H1 (cell line): Measurements from ENCODE around the gene HIC1. TPM values are rescaled to one million over a fixed set of nuclear protein-coding genes. Genes with fewer than 3 reads are reported as not detected.

Source experiments
- BACH1 ChIP-seq: IDR thresholded peaks from 2 replicates; pipeline ENCODE4 v1.6.1; 2012; ENCODE audit warnings: low read length, improper control_type of control experiment
- BRCA1 ChIP-seq: IDR thresholded peaks from 2 replicates; pipeline ENCODE4 v1.6.1; 2012; ENCODE audit warnings: low read depth, low read length, improper control_type of control experiment
- CHD2 ChIP-seq: IDR thresholded peaks from 2 replicates; pipeline ENCODE4 v1.6.1; 2012; ENCODE audit warnings: low read length, improper control_type of control experiment
- EP300 ChIP-seq, 2 experiments: IDR thresholded peaks; 1 replicate in 1 of 2; 2 replicates in 1 of 2; pipeline ENCODE4 v1.6.1; 2011 to 2012; ENCODE audit warnings: low read depth in 2 of 2, low read length in 2 of 2, mild to moderate bottlenecking in 2 of 2, borderline replicate concordance in 1 of 2, inconsistent platforms in 1 of 2, moderate library complexity in 1 of 2
- HDAC2 ChIP-seq, 2 experiments: fragments of 300-600 bp in 1 of 2; sonication (generic) in 1 of 2; IDR thresholded peaks; 2 replicates each; pipeline ENCODE4 v1.6.1; 2011 to 2012; ENCODE audit warnings: low read depth in 2 of 2, low read length in 2 of 2, mild to moderate bottlenecking in 2 of 2, moderate library complexity in 2 of 2, borderline replicate concordance in 1 of 2, inconsistent platforms in 1 of 2
- HDAC6 ChIP-seq: IDR thresholded peaks from one replicate; pipeline ENCODE4 v1.7.1; 2012; ENCODE audit warnings: low read depth, mild to moderate bottlenecking, inconsistent platforms, low read length, moderate library complexity
- KDM4A ChIP-seq: IDR thresholded peaks from one replicate; pipeline ENCODE4 v1.7.1; 2012; ENCODE audit warnings: low read depth, mild to moderate bottlenecking, moderate library complexity, low read length, inconsistent platforms; ENCODE audit not compliant: severe bottlenecking
- MAFK ChIP-seq: IDR thresholded peaks from 2 replicates; pipeline ENCODE4 v1.6.1; 2012; ENCODE audit warnings: low read depth, mild to moderate bottlenecking, improper control_type of control experiment, low read length
- NRF1 ChIP-seq: IDR thresholded peaks from 2 replicates; pipeline ENCODE4 v1.6.1; 2011; ENCODE audit warnings: mild to moderate bottlenecking, low read depth, low read length, improper control_type of control experiment
- POLR2A ChIP-seq, 2 experiments: IDR thresholded peaks; 1 replicate in 1 of 2; 2 replicates in 1 of 2; pipeline ENCODE4 v1.6.1; 2011; ENCODE audit warnings: low read depth in 2 of 2, low read length in 2 of 2, mild to moderate bottlenecking in 2 of 2; ENCODE audit errors: control extremely low read depth in 1 of 2
- POLR2AphosphoS5 ChIP-seq: IDR thresholded peaks from 2 replicates; pipeline ENCODE4 v1.6.1; 2011; ENCODE audit warnings: low read depth, low read length
- RBBP5 ChIP-seq: IDR thresholded peaks from 2 replicates; pipeline ENCODE4 v1.7.1; 2012; ENCODE audit warnings: low read depth, mild to moderate bottlenecking, inconsistent platforms, low read length, moderate library complexity, borderline replicate concordance
- RFX5 ChIP-seq: IDR thresholded peaks from 2 replicates; pipeline ENCODE4 v1.6.1; 2011; ENCODE audit warnings: low read depth, low read length, improper control_type of control experiment, borderline replicate concordance
- RXRA ChIP-seq: IDR thresholded peaks from 2 replicates; pipeline ENCODE4 v1.6.1; 2011; ENCODE audit warnings: low read depth, mild to moderate bottlenecking, low read length, moderate library complexity; ENCODE audit not compliant: insufficient read depth
- SIN3A ChIP-seq, 2 experiments: IDR thresholded peaks in 1 of 2; conservative IDR thresholded peaks in 1 of 2; 2 replicates each; pipeline ENCODE4 v1.6.1; 2011 to 2012; ENCODE audit warnings: low read length in 2 of 2, improper control_type of control experiment in 1 of 2, low read depth in 1 of 2, mild to moderate bottlenecking in 1 of 2
- SP4 ChIP-seq: IDR thresholded peaks from 2 replicates; pipeline ENCODE4 v1.6.1; 2012; ENCODE audit warnings: low read length, inconsistent platforms
- TAF7 ChIP-seq: optimal IDR thresholded peaks from 2 replicates; pipeline ENCODE3; 2011; ENCODE audit warnings: low read depth, mild to moderate bottlenecking, inconsistent platforms, low read length, moderate library complexity, borderline replicate concordance
- TBP ChIP-seq: IDR thresholded peaks from 2 replicates; pipeline ENCODE4 v1.6.1; 2011; ENCODE audit warnings: low read depth, low read length, improper control_type of control experiment
- polyA plus RNA-seq, 7 experiments: library from polyadenylated mRNA; depleted of rRNA in 3 of 7; stranded (reverse) in 5 of 7; unstranded in 2 of 7; fragments of >200 nt in 5 of 7; fragments of 200-250 nt in 2 of 7; gene quantifications; 1 replicate in 5 of 7; 2 replicates in 1 of 7; 4 replicates in 1 of 7; pipeline versions ENCODE4 v1.2.1 to v1.2.3, GENCODE V29; 2011 to 2013; ENCODE audit warnings: missing spikeins in 2 of 7, mixed read lengths in 2 of 7
- total RNA-seq: library from RNA; stranded (reverse); fragmentation: NEBNext Ultra II Directional; extraction: Animal tissue kit (Norgen Biotek cat#: 25700); gene quantifications from 2 replicates; pipeline ENCODE4 v1.2.1, GENCODE V29; 2021
- TF ChIP-seq, protein P1 (sequence below): IDR thresholded peaks from 2 replicates; pipeline ENCODE4 v1.6.1; 2012; ENCODE audit warnings: low read length, inconsistent platforms
- TF ChIP-seq, protein P2 (sequence below): IDR thresholded peaks from 2 replicates; pipeline ENCODE4 v1.6.1; 2011; ENCODE audit warnings: low read length, improper control_type of control experiment

Gene HIC1
- total and polyA plus RNA-seq, 2 of the 8 experiments (the other 6 are each of a cell fraction or from before 2014, with no cell fraction given) = 0.06 to 0.09 TPM

DNA sequence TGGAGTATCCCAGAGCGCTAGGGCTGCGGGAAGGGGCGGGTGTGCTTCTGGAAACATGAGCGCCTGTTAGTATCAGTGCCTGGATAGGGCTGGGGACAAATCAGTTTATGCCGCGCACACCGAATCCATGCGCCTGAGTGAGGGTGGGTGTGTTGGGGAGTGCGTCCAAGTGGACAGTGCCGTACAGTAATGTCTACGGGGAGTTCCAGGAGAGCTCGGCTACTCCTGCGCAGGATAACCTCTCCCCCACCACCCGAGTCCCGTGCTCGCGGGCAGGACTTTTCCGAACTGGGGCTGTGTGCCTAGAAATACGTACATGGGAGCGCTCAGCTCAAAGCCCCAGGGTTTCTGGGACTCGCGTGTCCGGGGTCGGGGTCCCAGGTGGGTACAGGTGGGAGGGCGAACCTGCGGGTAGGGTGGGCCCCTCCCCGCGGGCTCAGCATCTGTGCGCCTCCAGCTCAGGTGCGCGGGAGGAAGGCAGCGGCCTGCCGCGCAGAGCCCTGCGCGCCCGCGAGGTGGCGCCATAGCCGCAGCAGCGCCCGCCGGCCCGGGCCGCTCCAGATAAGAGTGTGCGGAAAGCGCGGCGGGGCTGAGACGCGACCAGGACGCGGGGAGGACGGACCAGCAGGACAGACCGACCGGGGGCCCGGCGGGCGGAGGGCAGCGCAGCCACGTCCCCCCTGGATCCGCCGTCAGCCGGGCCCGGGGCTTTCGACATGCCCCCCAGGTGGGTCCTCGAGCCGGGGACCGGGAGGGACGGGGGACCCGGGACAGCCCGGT is at the start of gene HIC1 (continued):
- peak in 1 of 2 experiments; percentile 16; a peak in 1 of 4 replicates for TF ChIP-seq SIN3A (conservative IDR thresholded peaks at IDR 0.05 in 1 of 2, IDR thresholded peaks at IDR 0.05 in 1 of 2; ENCODE audit: low read depth in 1 of 2, low read length in 2 of 2)
- TF ChIP-seq TAF7 = peak; percentile 55
- TF ChIP-seq NRF1 = no peak
- TF ChIP-seq BRCA1 = no peak
- TF ChIP-seq POLR2AphosphoS5 = no peak
- 0 out of 2 replicates have a peak, but pooled peaks have one; percentile 8 for TF ChIP-seq BACH1
- TF ChIP-seq RFX5 = no peak
- TF ChIP-seq RBBP5 = no peak
- TF ChIP-seq, protein P1, sequence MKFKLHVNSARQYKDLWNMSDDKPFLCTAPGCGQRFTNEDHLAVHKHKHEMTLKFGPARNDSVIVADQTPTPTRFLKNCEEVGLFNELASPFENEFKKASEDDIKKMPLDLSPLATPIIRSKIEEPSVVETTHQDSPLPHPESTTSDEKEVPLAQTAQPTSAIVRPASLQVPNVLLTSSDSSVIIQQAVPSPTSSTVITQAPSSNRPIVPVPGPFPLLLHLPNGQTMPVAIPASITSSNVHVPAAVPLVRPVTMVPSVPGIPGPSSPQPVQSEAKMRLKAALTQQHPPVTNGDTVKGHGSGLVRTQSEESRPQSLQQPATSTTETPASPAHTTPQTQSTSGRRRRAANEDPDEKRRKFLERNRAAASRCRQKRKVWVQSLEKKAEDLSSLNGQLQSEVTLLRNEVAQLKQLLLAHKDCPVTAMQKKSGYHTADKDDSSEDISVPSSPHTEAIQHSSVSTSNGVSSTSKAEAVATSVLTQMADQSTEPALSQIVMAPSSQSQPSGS = no peak
- TF ChIP-seq HDAC6 = no peak
- no peak for TF ChIP-seq MAFK
- TF ChIP-seq RXRA = no peak
- TF ChIP-seq POLR2A (IDR thresholded peaks at IDR 0.05; ENCODE audit: control extremely low read depth in 1 of 2, low read depth in 2 of 2, low read length in 2 of 2) = no peak
- TF ChIP-seq, protein P2, sequence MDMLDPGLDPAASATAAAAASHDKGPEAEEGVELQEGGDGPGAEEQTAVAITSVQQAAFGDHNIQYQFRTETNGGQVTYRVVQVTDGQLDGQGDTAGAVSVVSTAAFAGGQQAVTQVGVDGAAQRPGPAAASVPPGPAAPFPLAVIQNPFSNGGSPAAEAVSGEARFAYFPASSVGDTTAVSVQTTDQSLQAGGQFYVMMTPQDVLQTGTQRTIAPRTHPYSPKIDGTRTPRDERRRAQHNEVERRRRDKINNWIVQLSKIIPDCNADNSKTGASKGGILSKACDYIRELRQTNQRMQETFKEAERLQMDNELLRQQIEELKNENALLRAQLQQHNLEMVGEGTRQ = no peak
- 0 out of 3 replicates have a peak, but pooled peaks of 1 of the 2 experiments have one; percentile 12 for TF ChIP-seq EP300 (IDR thresholded peaks at IDR 0.05; ENCODE audit: borderline replicate concordance in 1 of 2, low read depth in 2 of 2, low read length in 2 of 2)
- TF ChIP-seq KDM4A = peak; percentile 59
- no peak for TF ChIP-seq TBP
- no peak for TF ChIP-seq HDAC2 (IDR thresholded peaks at IDR 0.05; ENCODE audit: borderline replicate concordance in 1 of 2, low read depth in 2 of 2, low read length in 2 of 2)
- no peak for TF ChIP-seq CHD2
- TF ChIP-seq SP4 = no peak
